DND-41 (cell line): ENCODE results near the gene STT3B.

ENCODE experiments used
- ATAC-seq: fragments of 200-7000 bp; cut with Tn5 transposase; 3 replicates; pipeline ENCODE4 v1.9.1; 2021; ENCODE audit warnings: low read depth; ENCODE audit not compliant: insufficient read depth
- DNase-seq: peaks from one replicate; pipeline ENCODE4 v3.0.0-alpha.2; 2020
- H2AFZ ChIP-seq: 2 replicates; pipeline ENCODE4 v1.6.0; 2012; ENCODE audit warnings: low read depth, low read length
- H3K27ac ChIP-seq: 2 replicates; pipeline ENCODE4 v1.5.1; 2012; ENCODE audit warnings: low read length, inconsistent platforms
- H3K27me3 ChIP-seq: fragments of 200-600 bp; sonication (generic); 2 replicates; pipeline ENCODE4 v1.6.0; 2012; ENCODE audit warnings: low read length, mild to moderate bottlenecking, inconsistent platforms; ENCODE audit not compliant: insufficient read depth, poor library complexity
- H3K36me3 ChIP-seq: 2 replicates; pipeline ENCODE4 v1.5.1; 2012; ENCODE audit warnings: low read length, inconsistent platforms; ENCODE audit not compliant: insufficient read depth
- H3K4me1 ChIP-seq: 2 replicates; pipeline ENCODE4 v1.5.1; 2012; ENCODE audit warnings: mild to moderate bottlenecking, low read length; ENCODE audit not compliant: insufficient read depth
- H3K4me2 ChIP-seq: 2 replicates; pipeline ENCODE4 v1.6.0; 2012; ENCODE audit warnings: mild to moderate bottlenecking, moderate library complexity, low read length, inconsistent platforms; ENCODE audit not compliant: insufficient read depth
- H3K4me3 ChIP-seq, 2 experiments: fragments of 200-600 bp in 1 of 2; shearing (Covaris generic) in 1 of 2; 2 replicates each; pipeline ENCODE4 v1.5.1; 2012 to 2016; ENCODE audit warnings: inconsistent platforms in 2 of 2, low read length in 2 of 2, mild to moderate bottlenecking in 2 of 2, low read depth in 1 of 2, moderate library complexity in 1 of 2
- H3K79me2 ChIP-seq: 2 replicates; pipeline ENCODE4 v1.6.0; 2012; ENCODE audit warnings: low read length, inconsistent platforms; ENCODE audit not compliant: insufficient read depth
- H3K9ac ChIP-seq: 2 replicates; pipeline ENCODE4 v1.6.0; 2012; ENCODE audit warnings: low read depth, mild to moderate bottlenecking, inconsistent platforms, low read length, moderate library complexity
- H3K9me3 ChIP-seq: 2 replicates; pipeline ENCODE4 v1.5.1; 2012; ENCODE audit warnings: low read length, moderate library complexity, mild to moderate bottlenecking, inconsistent platforms; ENCODE audit not compliant: insufficient read depth, severe bottlenecking
- H4K20me1 ChIP-seq: 2 replicates; pipeline ENCODE4 v1.6.0; 2012; ENCODE audit warnings: low read length; ENCODE audit not compliant: insufficient read depth
- EZH2 ChIP-seq: IDR thresholded peaks from 3 replicates; pipeline ENCODE4 v1.6.1; 2012; ENCODE audit warnings: borderline replicate concordance, low read depth, mild to moderate bottlenecking, moderate library complexity, low read length, inconsistent platforms; ENCODE audit not compliant: severe bottlenecking
- TF ChIP-seq, protein P1 (sequence below): IDR thresholded peaks from 2 replicates; pipeline ENCODE4 v1.5.1; 2012; ENCODE audit warnings: borderline replicate concordance, low read length, moderate library complexity, mild to moderate bottlenecking; ENCODE audit not compliant: poor library complexity, severe bottlenecking; ENCODE audit errors: extremely low read depth

Gene STT3B

DNA sequence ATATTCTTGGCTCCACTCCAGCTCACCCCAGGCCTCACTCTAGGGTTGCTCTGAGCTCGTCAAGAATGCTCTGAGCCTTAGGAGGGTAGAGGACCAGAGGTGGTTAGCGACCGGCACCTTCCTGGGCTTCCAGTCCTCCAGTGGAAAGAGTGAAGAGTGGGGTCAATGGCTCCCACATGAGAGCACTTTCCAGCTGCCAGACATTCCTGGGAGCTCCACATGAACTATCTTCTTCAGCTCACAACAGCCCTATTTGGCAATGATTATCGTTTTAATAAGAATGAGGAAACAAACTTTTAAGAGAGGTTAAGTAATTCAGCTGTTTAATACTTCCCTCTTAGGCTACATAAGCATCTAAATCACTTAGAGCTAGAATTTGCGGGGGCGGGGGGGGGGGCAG lies 139.3 kb downstream of the STT3B start:
- H3K79me2 ChIP-seq: no peaks in the 10 kb centered on the region
- TF ChIP-seq EZH2: no peak
- TF ChIP-seq, protein P1, sequence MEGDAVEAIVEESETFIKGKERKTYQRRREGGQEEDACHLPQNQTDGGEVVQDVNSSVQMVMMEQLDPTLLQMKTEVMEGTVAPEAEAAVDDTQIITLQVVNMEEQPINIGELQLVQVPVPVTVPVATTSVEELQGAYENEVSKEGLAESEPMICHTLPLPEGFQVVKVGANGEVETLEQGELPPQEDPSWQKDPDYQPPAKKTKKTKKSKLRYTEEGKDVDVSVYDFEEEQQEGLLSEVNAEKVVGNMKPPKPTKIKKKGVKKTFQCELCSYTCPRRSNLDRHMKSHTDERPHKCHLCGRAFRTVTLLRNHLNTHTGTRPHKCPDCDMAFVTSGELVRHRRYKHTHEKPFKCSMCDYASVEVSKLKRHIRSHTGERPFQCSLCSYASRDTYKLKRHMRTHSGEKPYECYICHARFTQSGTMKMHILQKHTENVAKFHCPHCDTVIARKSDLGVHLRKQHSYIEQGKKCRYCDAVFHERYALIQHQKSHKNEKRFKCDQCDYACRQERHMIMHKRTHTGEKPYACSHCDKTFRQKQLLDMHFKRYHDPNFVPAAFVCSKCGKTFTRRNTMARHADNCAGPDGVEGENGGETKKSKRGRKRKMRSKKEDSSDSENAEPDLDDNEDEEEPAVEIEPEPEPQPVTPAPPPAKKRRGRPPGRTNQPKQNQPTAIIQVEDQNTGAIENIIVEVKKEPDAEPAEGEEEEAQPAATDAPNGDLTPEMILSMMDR: no peak
- H3K4me1 ChIP-seq: no peaks in the 10 kb centered on the region
- H4K20me1 ChIP-seq: no peaks in the 10 kb centered on the region
- no peaks in the 10 kb centered on the region for H3K27me3 ChIP-seq
- no peaks in the 10 kb centered on the region for H3K36me3 ChIP-seq
- no peak overlapping the region for H3K27ac ChIP-seq
- H3K9ac ChIP-seq: no peak overlapping the region
- no peaks in the 10 kb centered on the region for H3K9me3 ChIP-seq
- H2AFZ ChIP-seq: no peak overlapping the region
- no peak overlapping the region for H3K4me3 ChIP-seq
- DNase-seq: no peak
- H3K4me2 ChIP-seq: no peak overlapping the region
- ATAC-seq: no peak

DNA sequence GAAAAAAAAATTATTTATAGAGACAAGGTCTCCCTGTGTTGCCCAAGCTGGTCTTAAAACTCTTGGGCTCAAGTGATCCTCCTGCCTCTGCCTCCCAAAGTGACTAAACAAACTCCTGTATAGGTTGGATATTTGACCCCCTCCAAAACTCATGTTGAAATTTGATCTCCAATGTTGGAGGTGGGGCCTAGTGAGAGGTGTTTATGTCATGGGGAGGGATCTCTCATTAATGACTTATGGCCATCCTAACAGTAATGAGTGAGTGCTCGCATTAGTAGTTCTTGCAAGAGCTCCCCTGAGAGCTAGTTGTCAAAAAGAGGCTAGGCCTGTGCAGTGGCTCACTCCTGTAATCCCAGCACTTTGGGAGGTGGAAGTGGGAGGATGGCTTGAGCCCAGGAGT lies 141.2 kb downstream of the STT3B start:
- no peak for DNase-seq
- Histone ChIP-seq H3K4me2 (no peak overlapping the region), H3K36me3 (no peaks in the 10 kb centered on the region)

GRCh38 chr3:31676556-31676955 lies 143.8 kb downstream of the STT3B start:
- ATAC-seq: no peak
- H3K27me3 ChIP-seq: no peaks in the 10 kb centered on the region
- H3K27ac ChIP-seq: no peak overlapping the region
- no peak for TF ChIP-seq EZH2
- TF ChIP-seq, protein P1: no peak
- no peaks in the 10 kb centered on the region for H3K9me3 ChIP-seq
- no peak overlapping the region for H2AFZ ChIP-seq
- no peaks in the 10 kb centered on the region for H4K20me1 ChIP-seq
- no peak overlapping the region for H3K4me3 ChIP-seq
- no peaks in the 10 kb centered on the region for H3K4me1 ChIP-seq
- no peak overlapping the region for H3K9ac ChIP-seq
- H3K79me2 ChIP-seq: no peaks in the 10 kb centered on the region
- H3K4me2 ChIP-seq: no peak overlapping the region
- no peak for DNase-seq
- H3K36me3 ChIP-seq: no peaks in the 10 kb centered on the region

More for the DNA sequence above, 141.2 kb downstream of the STT3B start:
- Histone ChIP-seq H4K20me1 (no peaks in the 10 kb centered on the region), H3K4me1 (no peaks in the 10 kb centered on the region), H3K9ac (no peak overlapping the region), H3K27me3 (no peaks in the 10 kb centered on the region), H3K4me3 (no peak overlapping the region), H3K79me2 (no peaks in the 10 kb centered on the region), H3K9me3 (no peaks in the 10 kb centered on the region), H2AFZ (no peak overlapping the region), H3K27ac (no peak overlapping the region)
- ATAC-seq: no peak
- TF ChIP-seq, protein P1: no peak
- TF ChIP-seq EZH2: no peak
